Breast epithelium (tissue), 3 donors: Measurements from ENCODE around the gene CBARP.

ENCODE experiments used
- CTCF ChIP-seq, 3 donors: fragments of 450-650 bp; IDR thresholded peaks; one replicate each; pipeline ENCODE4 v1.5.1; 2016 to 2017; ENCODE audit warnings: antibody characterized with exemption in 3 of 3, mild to moderate bottlenecking in 3 of 3, moderate library complexity in 3 of 3
- POLR2A ChIP-seq: fragments of 450-650 bp; IDR thresholded peaks from one replicate; pipeline ENCODE4 v1.6.1; 2016; ENCODE audit warnings: antibody characterized with exemption, mild to moderate bottlenecking, moderate library complexity

- TF ChIP-seq CTCF (IDR thresholded peaks at IDR 0.05) (no peak), POLR2A (no peak)
Measured at GRCh38 chr19:1272423-1273262, 34.8 kb upstream of the CBARP start.
